DOHH2 (cell line): ENCODE data around the gene MSGN1.

ENCODE experiments used
- EZH2phosphoT487 ChIP-seq: fragments of 200-600 bp; sonication (generic); IDR thresholded peaks from 2 replicates; pipeline ENCODE4 v1.6.1; 2017; ENCODE audit warnings: borderline replicate concordance, mild to moderate bottlenecking, antibody characterized with exemption, low read length, moderate library complexity, mixed read lengths
- TF ChIP-seq, protein P1 (sequence below): fragments of 200-600 bp; sonication (generic); IDR thresholded peaks from one replicate; pipeline ENCODE4 v1.5.1; 2014; ENCODE audit warnings: antibody characterized with exemption, mild to moderate bottlenecking, low read depth, low read length; ENCODE audit not compliant: poor library complexity, severe bottlenecking

DNA sequence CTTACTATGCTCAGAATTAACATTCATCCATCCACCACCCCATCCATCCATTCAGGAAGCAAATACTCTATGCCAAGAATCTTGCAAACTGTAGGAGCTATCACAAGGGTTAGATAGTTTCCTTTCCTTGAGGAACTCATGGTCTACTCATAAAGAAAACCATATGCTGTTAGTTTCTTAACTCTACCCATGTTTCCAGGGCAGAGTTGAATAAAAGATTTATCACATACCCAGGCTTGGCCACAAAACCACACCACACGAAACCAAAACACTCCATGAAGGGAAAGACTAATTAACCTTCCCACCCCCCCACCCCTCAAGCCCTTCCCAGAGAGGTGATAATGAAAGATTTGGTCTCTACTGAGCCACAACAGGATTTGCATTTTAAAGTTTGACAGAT, 23.7 kb upstream of the MSGN1 start:
- TF ChIP-seq, protein P1, sequence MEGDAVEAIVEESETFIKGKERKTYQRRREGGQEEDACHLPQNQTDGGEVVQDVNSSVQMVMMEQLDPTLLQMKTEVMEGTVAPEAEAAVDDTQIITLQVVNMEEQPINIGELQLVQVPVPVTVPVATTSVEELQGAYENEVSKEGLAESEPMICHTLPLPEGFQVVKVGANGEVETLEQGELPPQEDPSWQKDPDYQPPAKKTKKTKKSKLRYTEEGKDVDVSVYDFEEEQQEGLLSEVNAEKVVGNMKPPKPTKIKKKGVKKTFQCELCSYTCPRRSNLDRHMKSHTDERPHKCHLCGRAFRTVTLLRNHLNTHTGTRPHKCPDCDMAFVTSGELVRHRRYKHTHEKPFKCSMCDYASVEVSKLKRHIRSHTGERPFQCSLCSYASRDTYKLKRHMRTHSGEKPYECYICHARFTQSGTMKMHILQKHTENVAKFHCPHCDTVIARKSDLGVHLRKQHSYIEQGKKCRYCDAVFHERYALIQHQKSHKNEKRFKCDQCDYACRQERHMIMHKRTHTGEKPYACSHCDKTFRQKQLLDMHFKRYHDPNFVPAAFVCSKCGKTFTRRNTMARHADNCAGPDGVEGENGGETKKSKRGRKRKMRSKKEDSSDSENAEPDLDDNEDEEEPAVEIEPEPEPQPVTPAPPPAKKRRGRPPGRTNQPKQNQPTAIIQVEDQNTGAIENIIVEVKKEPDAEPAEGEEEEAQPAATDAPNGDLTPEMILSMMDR: no peak
- no peak for TF ChIP-seq EZH2phosphoT487
